Kidney epithelial cell (primary cell): ENCODE results near the gene ULK4. TPM values are rescaled to one million over a fixed set of nuclear protein-coding genes. Genes with fewer than 3 reads are reported as not detected.

Source experiments
- DNase-seq: peaks from one replicate; pipeline ENCODE4 v3.0.0-alpha.2; 2010; ENCODE audit warnings: low read depth
- H3K27me3 ChIP-seq: 2 replicates; pipeline ENCODE4 v1.6.0; 2011; ENCODE audit warnings: low read length; ENCODE audit not compliant: control insufficient read depth, insufficient read depth
- H3K36me3 ChIP-seq: 2 replicates; pipeline ENCODE4 v1.5.1; 2011; ENCODE audit warnings: low read length; ENCODE audit not compliant: control insufficient read depth, insufficient read depth
- H3K4me3 ChIP-seq: 2 replicates; pipeline ENCODE4 v1.5.1; 2011; ENCODE audit warnings: low read depth, mild to moderate bottlenecking, control low read depth, low read length
- total RNA-seq: library from RNA; depleted of rRNA; stranded (reverse); fragments of >200 nt; gene quantifications from 2 replicates; pipeline ENCODE4 v1.2.3, GENCODE V29; 2015
- TF ChIP-seq, protein P1 (sequence below): IDR thresholded peaks from 2 replicates; pipeline ENCODE4 v1.5.1; 2011; ENCODE audit warnings: mild to moderate bottlenecking, moderate library complexity, low read length, control low read depth, inconsistent platforms; ENCODE audit not compliant: insufficient read depth, poor library complexity, severe bottlenecking

Gene ULK4
- total RNA-seq, 1 donor from 2014 or later = 18.3 TPM

DNA sequence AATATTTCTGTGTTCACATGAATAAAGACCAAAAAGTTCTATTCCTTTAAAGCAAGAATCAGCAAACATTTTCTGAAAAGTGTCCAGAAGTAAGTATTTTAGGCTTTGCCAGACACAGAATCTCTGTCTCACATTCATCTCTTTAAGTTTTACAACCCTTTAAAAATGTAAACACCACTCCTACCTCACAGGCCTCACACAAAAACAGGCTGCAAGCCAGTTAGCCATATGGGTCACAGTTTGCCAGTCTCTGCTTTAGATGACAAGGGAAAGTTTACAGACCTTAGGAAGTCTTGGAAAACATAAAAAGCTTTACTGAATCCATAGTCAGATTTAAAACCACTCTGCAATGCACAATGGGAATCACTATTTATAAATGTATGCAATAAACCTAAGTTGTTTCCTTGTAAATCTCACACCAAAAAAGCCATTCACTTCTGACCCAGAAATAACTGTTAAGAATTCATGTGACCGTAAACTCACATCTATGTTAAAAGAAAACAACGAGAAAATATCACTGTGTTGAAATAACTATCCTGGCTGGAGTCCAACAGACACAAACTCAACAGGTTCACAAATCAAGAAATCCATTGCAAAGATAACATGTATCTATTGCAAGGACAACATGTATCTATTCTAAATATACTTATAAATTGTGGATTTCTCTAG, 308.2 kb downstream of the ULK4 start:
- DNase-seq = no peak

DNA sequence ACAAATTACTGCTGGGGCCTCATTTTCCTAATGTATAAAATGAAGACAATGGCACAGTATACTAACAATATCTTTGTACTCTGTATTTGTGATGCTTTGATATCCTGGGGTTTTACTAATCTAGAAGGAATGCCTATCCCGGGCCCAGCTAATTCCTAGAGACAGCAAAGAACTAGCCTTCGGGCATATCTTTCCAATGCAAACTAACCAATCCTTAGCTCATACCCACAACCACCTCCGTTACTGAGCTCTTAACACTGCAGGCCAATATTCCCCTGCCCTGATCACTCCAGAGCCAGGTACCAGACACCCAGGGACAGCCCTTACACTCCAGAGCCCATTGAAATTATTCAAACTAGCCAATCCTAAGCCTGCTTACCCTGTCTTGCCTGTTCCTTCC, 309.0 kb downstream of the ULK4 start:
- TF ChIP-seq, protein P1, sequence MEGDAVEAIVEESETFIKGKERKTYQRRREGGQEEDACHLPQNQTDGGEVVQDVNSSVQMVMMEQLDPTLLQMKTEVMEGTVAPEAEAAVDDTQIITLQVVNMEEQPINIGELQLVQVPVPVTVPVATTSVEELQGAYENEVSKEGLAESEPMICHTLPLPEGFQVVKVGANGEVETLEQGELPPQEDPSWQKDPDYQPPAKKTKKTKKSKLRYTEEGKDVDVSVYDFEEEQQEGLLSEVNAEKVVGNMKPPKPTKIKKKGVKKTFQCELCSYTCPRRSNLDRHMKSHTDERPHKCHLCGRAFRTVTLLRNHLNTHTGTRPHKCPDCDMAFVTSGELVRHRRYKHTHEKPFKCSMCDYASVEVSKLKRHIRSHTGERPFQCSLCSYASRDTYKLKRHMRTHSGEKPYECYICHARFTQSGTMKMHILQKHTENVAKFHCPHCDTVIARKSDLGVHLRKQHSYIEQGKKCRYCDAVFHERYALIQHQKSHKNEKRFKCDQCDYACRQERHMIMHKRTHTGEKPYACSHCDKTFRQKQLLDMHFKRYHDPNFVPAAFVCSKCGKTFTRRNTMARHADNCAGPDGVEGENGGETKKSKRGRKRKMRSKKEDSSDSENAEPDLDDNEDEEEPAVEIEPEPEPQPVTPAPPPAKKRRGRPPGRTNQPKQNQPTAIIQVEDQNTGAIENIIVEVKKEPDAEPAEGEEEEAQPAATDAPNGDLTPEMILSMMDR = no peak
- no peak overlapping the region for H3K4me3 ChIP-seq
- no peaks in the 10 kb centered on the region for H3K36me3 ChIP-seq
- H3K27me3 ChIP-seq = no peaks in the 10 kb centered on the region
- no peak for DNase-seq

More for the DNA sequence above, 308.2 kb downstream of the ULK4 start:
- TF ChIP-seq, protein P1 = no peak
- Histone ChIP-seq H3K4me3 (no peak overlapping the region), H3K36me3 (no peaks in the 10 kb centered on the region), H3K27me3 (no peaks in the 10 kb centered on the region)

- TF ChIP-seq, protein P1 = no peak
- no peaks in the 10 kb centered on the region for H3K27me3 ChIP-seq
- H3K4me3 ChIP-seq = no peak overlapping the region
- no peak for DNase-seq
- H3K36me3 ChIP-seq = no peaks in the 10 kb centered on the region
These were observed 309.4 kb downstream of the ULK4 start for GRCh38 chr3:41652506-41652905.

DNA sequence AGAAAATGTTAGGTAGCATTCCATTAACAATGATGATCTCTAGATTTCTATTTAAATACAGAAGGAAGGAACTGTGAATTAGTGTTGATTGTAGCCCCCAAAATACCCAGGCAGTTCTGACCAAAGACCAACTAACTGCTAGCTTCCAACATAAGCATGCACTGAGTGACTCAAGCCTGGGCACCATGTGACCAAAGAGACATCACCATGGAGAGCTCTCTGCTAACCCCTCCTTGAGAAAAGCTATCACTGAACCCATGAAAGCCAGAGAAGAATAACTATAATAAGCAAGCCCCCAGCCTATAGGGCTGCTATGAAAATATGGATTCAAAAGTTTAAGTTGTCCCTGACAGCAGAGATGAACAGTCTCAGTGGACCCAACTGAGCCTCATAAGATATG, 310.2 kb downstream of the ULK4 start:
- Histone ChIP-seq H3K27me3 (no peaks in the 10 kb centered on the region), H3K4me3 (no peak overlapping the region), H3K36me3 (no peaks in the 10 kb centered on the region)
- no peak for DNase-seq
- TF ChIP-seq, protein P1 = no peak

GRCh38 chr3:41650406-41650805, 311.5 kb downstream of the ULK4 start:
- Histone ChIP-seq H3K36me3 (no peaks in the 10 kb centered on the region), H3K27me3 (no peaks in the 10 kb centered on the region), H3K4me3 (no peak overlapping the region)
- no peak for DNase-seq
- TF ChIP-seq, protein P1 = no peak
